Osteocyte (in vitro differentiated cells): ENCODE data around the gene SERAC1. TPM values are rescaled to one million over a fixed set of nuclear protein-coding genes. Genes with fewer than 3 reads are reported as not detected.
"Not testable (repeated sequence)": the region's sequence is repeated elsewhere in the genome, so short reads cannot be mapped to it uniquely, and the experiment has no call there.

ENCODE experiments used
- DNase-seq: peaks from one replicate; pipeline ENCODE4 v3.0.0; 2021; ENCODE audit warnings: mixed read lengths; ENCODE audit not compliant: unreplicated experiment; ENCODE audit errors: extremely low spot score
- H3K27ac Mint-ChIP-seq: one replicate; pipeline ENCODE4 v1.8.0; 2021; ENCODE audit warnings: mild to moderate bottlenecking, mixed read lengths; ENCODE audit not compliant: unreplicated experiment
- H3K27me3 Mint-ChIP-seq: one replicate; pipeline ENCODE4 v1.8.0; 2021; ENCODE audit warnings: mixed read lengths; ENCODE audit not compliant: unreplicated experiment
- H3K36me3 Mint-ChIP-seq: one replicate; pipeline ENCODE4 v1.8.0; 2021; ENCODE audit warnings: mixed read lengths; ENCODE audit not compliant: unreplicated experiment
- H3K4me1 Mint-ChIP-seq: one replicate; pipeline ENCODE4 v1.8.0; 2021; ENCODE audit warnings: mixed read lengths; ENCODE audit not compliant: unreplicated experiment
- H3K4me3 Mint-ChIP-seq: one replicate; pipeline ENCODE4 v1.8.0; 2021; ENCODE audit warnings: mild to moderate bottlenecking, moderate library complexity, mixed read lengths; ENCODE audit not compliant: unreplicated experiment
- H3K9me3 Mint-ChIP-seq: one replicate; pipeline ENCODE4 v1.8.0; 2021; ENCODE audit warnings: mixed read lengths; ENCODE audit not compliant: unreplicated experiment
- total RNA-seq: library from RNA; stranded (reverse); gene quantifications from 2 replicates; pipeline ENCODE4 v1.2.1, GENCODE V29; 2021
- TF ChIP-seq, protein P1 (sequence below): fragments of 200-600 bp; sonication (generic); IDR thresholded peaks from 2 replicates; pipeline ENCODE4 v1.5.0; 2021; ENCODE audit warnings: antibody characterized with exemption, mild to moderate bottlenecking, moderate library complexity

The SERAC1 gene
- total RNA-seq, 1 donor from 2014 or later, result 10.3 TPM

DNA sequence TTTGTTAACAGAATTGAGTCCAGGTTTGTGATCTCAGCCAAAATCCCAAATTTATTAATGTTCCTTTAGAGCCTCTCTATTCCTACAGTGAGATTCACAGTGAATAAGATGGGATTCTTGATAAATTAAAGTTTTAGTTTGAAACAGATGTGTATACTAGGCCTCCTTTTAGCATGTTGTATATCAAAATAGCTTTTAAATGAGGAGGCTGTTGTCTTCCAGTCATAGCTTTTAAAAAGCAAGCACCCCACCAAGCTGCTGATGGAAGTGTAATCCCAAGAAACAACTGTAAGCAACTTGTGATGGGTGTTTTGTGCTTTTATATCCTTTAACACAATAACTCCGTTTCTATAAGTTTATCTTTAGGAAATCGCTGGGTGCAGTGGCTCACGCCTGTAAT lies 7.0 kb upstream of the SERAC1 start:
- Mint-ChIP-seq H3K27me3 (no peaks in the 10 kb centered on the region), H3K36me3 (peaks cover 44% of the 10 kb centered on the region), H3K4me3 (no peak overlapping the region), H3K9me3 (no peaks in the 10 kb centered on the region), H3K27ac (no peak overlapping the region), H3K4me1 (peaks cover 39% of the 10 kb centered on the region)
- no peak for DNase-seq
- TF ChIP-seq, protein P1, sequence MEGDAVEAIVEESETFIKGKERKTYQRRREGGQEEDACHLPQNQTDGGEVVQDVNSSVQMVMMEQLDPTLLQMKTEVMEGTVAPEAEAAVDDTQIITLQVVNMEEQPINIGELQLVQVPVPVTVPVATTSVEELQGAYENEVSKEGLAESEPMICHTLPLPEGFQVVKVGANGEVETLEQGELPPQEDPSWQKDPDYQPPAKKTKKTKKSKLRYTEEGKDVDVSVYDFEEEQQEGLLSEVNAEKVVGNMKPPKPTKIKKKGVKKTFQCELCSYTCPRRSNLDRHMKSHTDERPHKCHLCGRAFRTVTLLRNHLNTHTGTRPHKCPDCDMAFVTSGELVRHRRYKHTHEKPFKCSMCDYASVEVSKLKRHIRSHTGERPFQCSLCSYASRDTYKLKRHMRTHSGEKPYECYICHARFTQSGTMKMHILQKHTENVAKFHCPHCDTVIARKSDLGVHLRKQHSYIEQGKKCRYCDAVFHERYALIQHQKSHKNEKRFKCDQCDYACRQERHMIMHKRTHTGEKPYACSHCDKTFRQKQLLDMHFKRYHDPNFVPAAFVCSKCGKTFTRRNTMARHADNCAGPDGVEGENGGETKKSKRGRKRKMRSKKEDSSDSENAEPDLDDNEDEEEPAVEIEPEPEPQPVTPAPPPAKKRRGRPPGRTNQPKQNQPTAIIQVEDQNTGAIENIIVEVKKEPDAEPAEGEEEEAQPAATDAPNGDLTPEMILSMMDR, result no peak

GRCh38 chr6:158174514-158174913 lies 6.5 kb upstream of the SERAC1 start:
- no peaks in the 10 kb centered on the region for H3K9me3 Mint-ChIP-seq
- H3K4me1 Mint-ChIP-seq, result peaks cover 42% of the 10 kb centered on the region
- no peak for DNase-seq
- no peak overlapping the region for H3K27ac Mint-ChIP-seq
- TF ChIP-seq, protein P1, result no peak
- H3K27me3 Mint-ChIP-seq, result no peaks in the 10 kb centered on the region
- no peak overlapping the region for H3K4me3 Mint-ChIP-seq
- H3K36me3 Mint-ChIP-seq, result peaks cover 38% of the 10 kb centered on the region

GRCh38 chr6:158174024-158174423 lies 6.0 kb upstream of the SERAC1 start:
- peak overlapping the region; percentile 14 for H3K27ac Mint-ChIP-seq

DNA sequence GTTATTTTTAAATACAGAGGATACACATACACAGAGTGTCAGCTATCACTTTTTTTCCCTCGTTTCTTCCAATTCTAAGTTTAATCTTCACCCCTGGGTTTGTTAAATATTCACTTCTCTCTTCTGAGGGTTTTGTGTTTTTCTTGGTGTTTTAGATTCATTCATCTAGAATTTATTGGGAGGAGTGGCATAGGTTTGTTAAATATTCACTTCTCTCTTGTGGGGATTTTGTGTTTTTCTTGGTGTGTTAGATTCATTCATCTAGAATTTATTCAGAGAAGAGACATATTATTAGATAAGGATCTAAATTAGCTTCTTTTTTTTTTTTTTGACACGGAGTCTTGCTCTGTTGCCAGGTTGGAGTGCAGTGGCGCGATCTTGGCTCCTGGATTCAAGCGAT lies 3.9 kb upstream of the SERAC1 start:
- TF ChIP-seq, protein P1, result no peak
- peak overlapping the region; percentile 86 for H3K27ac Mint-ChIP-seq
- no peaks in the 10 kb centered on the region for H3K9me3 Mint-ChIP-seq
- peak overlapping the region; percentile 40 for H3K4me3 Mint-ChIP-seq
- H3K36me3 Mint-ChIP-seq, result peaks cover 25% of the 10 kb centered on the region
- DNase-seq, result no peak
- no peaks in the 10 kb centered on the region for H3K27me3 Mint-ChIP-seq
- H3K4me1 Mint-ChIP-seq, result peaks cover 45% of the 10 kb centered on the region

More at GRCh38 chr6:158174024-158174423, 6.0 kb upstream of the SERAC1 start:
- Mint-ChIP-seq H3K36me3 (peaks cover 34% of the 10 kb centered on the region), H3K4me3 (no peak overlapping the region), H3K4me1 (peaks cover 42% of the 10 kb centered on the region), H3K9me3 (no peaks in the 10 kb centered on the region), H3K27me3 (no peaks in the 10 kb centered on the region)
- no peak for DNase-seq
- TF ChIP-seq, protein P1, result no peak

- TF ChIP-seq, protein P1, result no peak
- H3K36me3 Mint-ChIP-seq, result peaks cover 18% of the 10 kb centered on the region
- H3K9me3 Mint-ChIP-seq, result no peaks in the 10 kb centered on the region
- H3K4me1 Mint-ChIP-seq, result peaks cover 52% of the 10 kb centered on the region
- peak overlapping the region; percentile 86 for H3K27ac Mint-ChIP-seq
- no peak for DNase-seq
- no peaks in the 10 kb centered on the region for H3K27me3 Mint-ChIP-seq
- peak overlapping the region; percentile 51 for H3K4me3 Mint-ChIP-seq
These were observed 2.6 kb upstream of the SERAC1 start for GRCh38 chr6:158170656-158171081.

- Mint-ChIP-seq H3K4me1 (peaks cover 50% of the 10 kb centered on the region), H3K36me3 (peaks cover 18% of the 10 kb centered on the region), H3K27ac (peak overlapping the region; percentile 86)
- H3K9me3 Mint-ChIP-seq, H3K27me3 Mint-ChIP-seq, H3K4me3 Mint-ChIP-seq, DNase-seq: not testable (repeated sequence)
These were observed 1.6 kb upstream of the SERAC1 start for GRCh38 chr6:158169634-158170033.
